ENCODE measurements around the gene NSDHL.

NSDHL gene

DNA sequence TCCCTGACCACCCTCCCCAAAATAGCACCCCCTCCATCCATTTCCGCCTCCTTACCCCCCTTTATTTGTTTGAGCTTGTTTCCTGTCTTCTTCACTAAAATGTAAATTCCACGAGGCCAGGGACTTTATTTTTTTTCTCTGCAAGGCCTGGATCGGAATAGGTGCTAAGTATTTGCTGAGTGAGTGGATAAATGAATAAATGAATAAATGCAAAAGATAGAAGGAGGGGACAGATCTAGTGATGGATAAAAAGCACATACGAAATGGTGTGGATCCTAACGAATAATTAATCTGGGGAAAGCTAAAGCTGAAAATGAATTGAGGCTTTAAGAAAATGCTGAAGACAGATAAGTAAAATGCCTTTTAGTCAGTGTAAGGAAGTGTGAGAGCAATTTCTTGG, 12.5 kb upstream of the NSDHL start:
- TF ChIP-seq PPARA (CRISPR knock-in tag; IDR thresholded peaks at IDR 0.05; ENCODE audit: borderline replicate concordance) (no peak), GLIS3 (CRISPR knock-in tag; IDR thresholded peaks at IDR 0.05) (no peak)
- ATAC-seq, result no peak

GRCh38 chrX:152819266-152819665, 11.6 kb upstream of the NSDHL start:
- ATAC-seq, result no peak
- TF ChIP-seq ZNF8 (CRISPR knock-in tag; IDR thresholded peaks at IDR 0.05), result no peak
- TF ChIP-seq CSRNP3 (CRISPR knock-in tag; IDR thresholded peaks at IDR 0.05), result no peak
- TF ChIP-seq ZFP3 (CRISPR knock-in tag; IDR thresholded peaks at IDR 0.05), result no peak
- no peak for TF ChIP-seq PATZ1 (CRISPR knock-in tag; IDR thresholded peaks at IDR 0.05; ENCODE audit: borderline replicate concordance)

GRCh38 chrX:152819732-152820131, 11.1 kb upstream of the NSDHL start:
- ATAC-seq, result no peak
- no peak for TF ChIP-seq GLIS3 (CRISPR knock-in tag; IDR thresholded peaks at IDR 0.05)
- no peak for TF ChIP-seq PATZ1 (CRISPR knock-in tag; IDR thresholded peaks at IDR 0.05; ENCODE audit: borderline replicate concordance)
- no peak for TF ChIP-seq PPARA (CRISPR knock-in tag; IDR thresholded peaks at IDR 0.05; ENCODE audit: borderline replicate concordance)
- no peak for TF ChIP-seq TOX (CRISPR knock-in tag; IDR thresholded peaks at IDR 0.05; ENCODE audit: borderline replicate concordance)
- TF ChIP-seq ISL1 (CRISPR knock-in tag; IDR thresholded peaks at IDR 0.05), result no peak
- TF ChIP-seq ZFP30 (CRISPR knock-in tag; IDR thresholded peaks at IDR 0.05), result no peak
- no peak for TF ChIP-seq ESRRG (CRISPR knock-in tag; IDR thresholded peaks at IDR 0.05)
- TF ChIP-seq SNAI2 (CRISPR knock-in tag; IDR thresholded peaks at IDR 0.05), result no peak
- TF ChIP-seq CSRNP3 (CRISPR knock-in tag; IDR thresholded peaks at IDR 0.05), result no peak
- no peak for TF ChIP-seq CSDC2 (CRISPR knock-in tag; IDR thresholded peaks at IDR 0.05)
- TF ChIP-seq TCF4 (CRISPR knock-in tag; IDR thresholded peaks at IDR 0.05; ENCODE audit: borderline replicate concordance), result no peak
- no peak for TF ChIP-seq ZFP3 (CRISPR knock-in tag; IDR thresholded peaks at IDR 0.05)
- TF ChIP-seq, protein P1, sequence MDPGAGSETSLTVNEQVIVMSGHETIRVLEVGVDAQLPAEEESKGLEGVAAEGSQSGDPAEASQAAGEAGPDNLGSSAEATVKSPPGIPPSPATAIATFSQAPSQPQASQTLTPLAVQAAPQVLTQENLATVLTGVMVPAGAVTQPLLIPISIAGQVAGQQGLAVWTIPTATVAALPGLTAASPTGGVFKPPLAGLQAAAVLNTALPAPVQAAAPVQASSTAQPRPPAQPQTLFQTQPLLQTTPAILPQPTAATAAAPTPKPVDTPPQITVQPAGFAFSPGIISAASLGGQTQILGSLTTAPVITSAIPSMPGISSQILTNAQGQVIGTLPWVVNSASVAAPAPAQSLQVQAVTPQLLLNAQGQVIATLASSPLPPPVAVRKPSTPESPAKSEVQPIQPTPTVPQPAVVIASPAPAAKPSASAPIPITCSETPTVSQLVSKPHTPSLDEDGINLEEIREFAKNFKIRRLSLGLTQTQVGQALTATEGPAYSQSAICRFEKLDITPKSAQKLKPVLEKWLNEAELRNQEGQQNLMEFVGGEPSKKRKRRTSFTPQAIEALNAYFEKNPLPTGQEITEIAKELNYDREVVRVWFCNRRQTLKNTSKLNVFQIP (CRISPR knock-in tag; IDR thresholded peaks at IDR 0.05; ENCODE audit: borderline replicate concordance, low read depth), result no peak

DNA sequence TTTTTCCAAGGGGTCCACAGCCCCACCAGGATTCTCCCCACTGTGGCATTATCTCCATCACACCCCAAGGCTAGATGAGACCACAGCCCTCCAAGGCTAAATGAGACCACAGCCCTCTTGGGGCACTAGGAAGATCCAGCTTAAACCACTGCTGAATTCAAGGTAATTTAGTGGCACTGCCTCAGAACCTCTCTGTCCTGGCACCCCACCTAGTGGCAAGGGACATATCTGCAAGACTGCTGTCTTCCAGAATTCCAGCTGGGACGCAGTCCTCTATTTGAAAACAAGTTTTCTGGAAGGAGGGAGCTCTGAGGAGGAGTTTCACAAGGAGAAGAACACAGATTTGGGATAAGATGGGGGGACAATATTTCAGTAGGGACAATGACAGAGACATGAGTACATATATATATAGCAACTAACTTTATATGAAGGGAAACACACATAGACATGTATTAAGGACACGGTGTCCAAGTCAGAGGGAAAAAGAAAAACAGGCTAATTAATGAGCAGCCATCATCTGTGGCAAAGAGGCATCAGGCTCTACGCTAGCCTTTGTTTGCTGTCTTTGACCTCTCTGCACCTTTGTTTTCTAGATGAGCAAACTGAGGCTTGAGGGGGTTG, 9.6 kb upstream of the NSDHL start:
- ATAC-seq, result peak; percentile 65
- TF ChIP-seq BACH2 (CRISPR knock-in tag; IDR thresholded peaks at IDR 0.05; ENCODE audit: borderline replicate concordance) (no peak), ZC3H10 (CRISPR knock-in tag; IDR thresholded peaks at IDR 0.05) (no peak), ZNF70 (CRISPR knock-in tag; IDR thresholded peaks at IDR 0.05) (no peak), ARNTL (CRISPR knock-in tag; IDR thresholded peaks at IDR 0.05; ENCODE audit: borderline replicate concordance, low read depth) (no peak), RARB (CRISPR knock-in tag; IDR thresholded peaks at IDR 0.05) (no peak), ZFP3 (CRISPR knock-in tag; IDR thresholded peaks at IDR 0.05) (no peak), ZNF565 (CRISPR knock-in tag; conservative IDR thresholded peaks at IDR 0.05; ENCODE audit: low read depth) (no peak), CSDC2 (CRISPR knock-in tag; IDR thresholded peaks at IDR 0.05) (no peak), ZNF8 (CRISPR knock-in tag; IDR thresholded peaks at IDR 0.05) (no peak), ZFP30 (CRISPR knock-in tag; IDR thresholded peaks at IDR 0.05) (no peak), CSRNP3 (CRISPR knock-in tag; IDR thresholded peaks at IDR 0.05) (no peak)
- TF ChIP-seq, protein P2, sequence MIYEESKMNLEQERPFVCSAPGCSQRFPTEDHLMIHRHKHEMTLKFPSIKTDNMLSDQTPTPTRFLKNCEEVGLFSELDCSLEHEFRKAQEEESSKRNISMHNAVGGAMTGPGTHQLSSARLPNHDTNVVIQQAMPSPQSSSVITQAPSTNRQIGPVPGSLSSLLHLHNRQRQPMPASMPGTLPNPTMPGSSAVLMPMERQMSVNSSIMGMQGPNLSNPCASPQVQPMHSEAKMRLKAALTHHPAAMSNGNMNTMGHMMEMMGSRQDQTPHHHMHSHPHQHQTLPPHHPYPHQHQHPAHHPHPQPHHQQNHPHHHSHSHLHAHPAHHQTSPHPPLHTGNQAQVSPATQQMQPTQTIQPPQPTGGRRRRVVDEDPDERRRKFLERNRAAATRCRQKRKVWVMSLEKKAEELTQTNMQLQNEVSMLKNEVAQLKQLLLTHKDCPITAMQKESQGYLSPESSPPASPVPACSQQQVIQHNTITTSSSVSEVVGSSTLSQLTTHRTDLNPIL (CRISPR knock-in tag; IDR thresholded peaks at IDR 0.05; ENCODE audit: low read depth), result no peak
- TF ChIP-seq, protein P3, sequence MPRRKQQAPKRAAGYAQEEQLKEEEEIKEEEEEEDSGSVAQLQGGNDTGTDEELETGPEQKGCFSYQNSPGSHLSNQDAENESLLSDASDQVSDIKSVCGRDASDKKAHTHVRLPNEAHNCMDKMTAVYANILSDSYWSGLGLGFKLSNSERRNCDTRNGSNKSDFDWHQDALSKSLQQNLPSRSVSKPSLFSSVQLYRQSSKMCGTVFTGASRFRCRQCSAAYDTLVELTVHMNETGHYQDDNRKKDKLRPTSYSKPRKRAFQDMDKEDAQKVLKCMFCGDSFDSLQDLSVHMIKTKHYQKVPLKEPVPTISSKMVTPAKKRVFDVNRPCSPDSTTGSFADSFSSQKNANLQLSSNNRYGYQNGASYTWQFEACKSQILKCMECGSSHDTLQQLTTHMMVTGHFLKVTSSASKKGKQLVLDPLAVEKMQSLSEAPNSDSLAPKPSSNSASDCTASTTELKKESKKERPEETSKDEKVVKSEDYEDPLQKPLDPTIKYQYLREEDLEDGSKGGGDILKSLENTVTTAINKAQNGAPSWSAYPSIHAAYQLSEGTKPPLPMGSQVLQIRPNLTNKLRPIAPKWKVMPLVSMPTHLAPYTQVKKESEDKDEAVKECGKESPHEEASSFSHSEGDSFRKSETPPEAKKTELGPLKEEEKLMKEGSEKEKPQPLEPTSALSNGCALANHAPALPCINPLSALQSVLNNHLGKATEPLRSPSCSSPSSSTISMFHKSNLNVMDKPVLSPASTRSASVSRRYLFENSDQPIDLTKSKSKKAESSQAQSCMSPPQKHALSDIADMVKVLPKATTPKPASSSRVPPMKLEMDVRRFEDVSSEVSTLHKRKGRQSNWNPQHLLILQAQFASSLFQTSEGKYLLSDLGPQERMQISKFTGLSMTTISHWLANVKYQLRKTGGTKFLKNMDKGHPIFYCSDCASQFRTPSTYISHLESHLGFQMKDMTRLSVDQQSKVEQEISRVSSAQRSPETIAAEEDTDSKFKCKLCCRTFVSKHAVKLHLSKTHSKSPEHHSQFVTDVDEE (CRISPR knock-in tag; IDR thresholded peaks at IDR 0.05), result no peak

Data from SK-N-SH treated with all-trans-retinoic acid at 6 μM for 48 hours (cell line).